ENCODE data around the gene FGFR4. TPM values are rescaled to one million over a fixed set of nuclear protein-coding genes. Genes with fewer than 3 reads are reported as not detected.

The FGFR4 gene
- total and polyA plus RNA-seq, 2 of the 8 experiments (the other 6 are each of a cell fraction or from before 2014, with no cell fraction given), result 61.4 to 88.4 TPM

DNA sequence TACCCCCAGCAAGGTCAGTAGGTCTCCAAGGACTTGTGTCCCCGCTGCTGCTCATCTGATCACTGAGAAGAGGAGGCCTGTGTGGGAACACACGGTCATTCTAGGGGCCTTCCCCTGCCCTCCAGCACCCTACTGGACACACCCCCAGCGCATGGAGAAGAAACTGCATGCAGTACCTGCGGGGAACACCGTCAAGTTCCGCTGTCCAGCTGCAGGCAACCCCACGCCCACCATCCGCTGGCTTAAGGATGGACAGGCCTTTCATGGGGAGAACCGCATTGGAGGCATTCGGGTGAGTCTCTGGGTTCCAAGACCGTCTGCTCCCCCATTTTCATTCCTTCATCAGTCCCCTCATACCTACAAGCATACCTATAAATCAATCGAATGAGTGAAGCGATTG lies 4.1 kb downstream of the FGFR4 start:
- no peak for DNase-seq (ENCODE audit: low read depth in 1 of 2, low spot score in 2 of 2)
- no peak overlapping the region for H3K9ac ChIP-seq (replicated peaks in 1 of 4; ENCODE audit: extremely low read depth in 1 of 4, low read depth in 3 of 4, low read length in 3 of 4)
- ChIA-PET POLR2A (ENCODE audit: partially characterized antibody) (no interaction called here), CTCF (ENCODE audit: partially characterized antibody) (interaction anchor here (11.9 kb wide), 1 partner anchor 19 kb away, joined by 161 read pairs; no protein-coding TSS in a partner anchor)
- no peak for TF ChIP-seq GABPA (IDR thresholded peaks at IDR 0.05; ENCODE audit: borderline replicate concordance, insufficient read depth, low read length)
- TF ChIP-seq SP4 (IDR thresholded peaks at IDR 0.05; ENCODE audit: low read length), result no peak
- no peak for TF ChIP-seq SUZ12 (IDR thresholded peaks at IDR 0.05; ENCODE audit: low read length)
- TF ChIP-seq POU5F1 (IDR thresholded peaks at IDR 0.05; ENCODE audit: low read depth, low read length), result no peak
- no peak for TF ChIP-seq CBX8 (IDR thresholded peaks at IDR 0.05; ENCODE audit: borderline replicate concordance, low read depth, low read length)
- TF ChIP-seq SRF (IDR thresholded peaks at IDR 0.05; ENCODE audit: low read depth, low read length), result no peak
- no peak for TF ChIP-seq ZNF274 (IDR thresholded peaks at IDR 0.05; ENCODE audit: borderline replicate concordance, extremely low read depth, low read length)
- TF ChIP-seq TBP (IDR thresholded peaks at IDR 0.05; ENCODE audit: low read depth, low read length), result no peak
- TF ChIP-seq SIRT6 (IDR thresholded peaks at IDR 0.05; ENCODE audit: low read length), result no peak
- TF ChIP-seq TEAD4 (IDR thresholded peaks at IDR 0.05; ENCODE audit: low read depth, low read length), result no peak
- no peak for TF ChIP-seq CEBPB (IDR thresholded peaks at IDR 0.05; ENCODE audit: low read depth, low read length)
- TF ChIP-seq TAF7 (optimal IDR thresholded peaks at IDR 0.05; ENCODE audit: borderline replicate concordance, low read depth, low read length), result no peak
- no peak for TF ChIP-seq FOSL1 (IDR thresholded peaks at IDR 0.05; ENCODE audit: insufficient read depth, low read depth, low read length)
- H4K20me1 ChIP-seq (replicated peaks in 1 of 2; ENCODE audit: control insufficient read depth in 1 of 2, insufficient read depth in 2 of 2, low read length in 2 of 2), result peaks cover 0 to 12% of the 10 kb centered on the region in 2 experiments
- H2AFZ ChIP-seq (ENCODE audit: low read length), result no peak overlapping the region
- no peak overlapping the region for H3K18ac ChIP-seq (ENCODE audit: extremely low read depth, low read length)
- H3K36me3 ChIP-seq (ENCODE audit: control insufficient read depth in 2 of 4, insufficient read depth in 4 of 4, low read length in 3 of 4), result peaks cover 16 to 28% (median 23%) of the 10 kb centered on the region in 4 experiments; a peak in 7 of 8 replicates
- WGBS, 2 experiments (ENCODE audit: extremely low coverage in 1 of 2, insufficient coverage in 1 of 2, insufficient read length in 1 of 2, insufficient replicate concordance in 2 of 2, low coverage in 1 of 2, low lambda C conversion rate in 2 of 2, missing lambda C conversion rate in 1 of 2), result 90% methylated on average over 13 of the region's 13 CpGs; no CpG with 5 or more reads in 1 of the 2 experiments
- no peak overlapping the region for H4K5ac ChIP-seq (ENCODE audit: insufficient read length, low read depth, low read length)
- no peak overlapping the region for H3K14ac ChIP-seq (ENCODE audit: insufficient read length)
- peaks cover 0 to 8% of the 10 kb centered on the region in 2 experiments; a peak in 1 of 4 replicates for H3K79me2 ChIP-seq (ENCODE audit: control insufficient read depth in 1 of 2, insufficient read depth in 2 of 2, low read length in 2 of 2)
- H4K91ac ChIP-seq (replicated peaks; ENCODE audit: insufficient read length, low read length), result no peak overlapping the region
- H2BK5ac ChIP-seq (ENCODE audit: low read depth, low read length), result no peak overlapping the region
- no peak overlapping the region; the same call in 1 of the 2 replicates for H4K8ac ChIP-seq (ENCODE audit: extremely low read depth, insufficient read depth, low read length)
- no peak overlapping the region for H2BK120ac ChIP-seq (replicated peaks; ENCODE audit: low read depth, low read length)
- no peak overlapping the region for H3K27ac ChIP-seq (ENCODE audit: low read depth, low read length)
- H3K79me1 ChIP-seq (ENCODE audit: low read depth, low read length), result peaks cover 15% of the 10 kb centered on the region
- no peak overlapping the region for H2BK12ac ChIP-seq (ENCODE audit: low read depth, low read length)
- no peak overlapping the region for H2BK15ac ChIP-seq (ENCODE audit: low read length)
- peaks cover 9% of the 10 kb centered on the region for H3K23me2 ChIP-seq (ENCODE audit: low read depth, low read length)
- H2AK5ac ChIP-seq (ENCODE audit: low read depth, low read length), result no peak overlapping the region
- H3K56ac ChIP-seq (replicated peaks; ENCODE audit: insufficient read length, low read depth, low read length), result no peak overlapping the region
- no peak overlapping the region for H3K4ac ChIP-seq (replicated peaks; ENCODE audit: insufficient read length, low read depth, low read length)
- no peak overlapping the region for H2BK20ac ChIP-seq (ENCODE audit: low read length)
- H3K23ac ChIP-seq (ENCODE audit: insufficient read length), result no peak overlapping the region
- no peak overlapping the region for H3K4me2 ChIP-seq (ENCODE audit: insufficient read depth in 1 of 2, low read depth in 2 of 2, low read length in 2 of 2)
- H3K4me1 ChIP-seq (replicated peaks in 1 of 4; ENCODE audit: control insufficient read depth in 3 of 4, insufficient read depth in 4 of 4, low read length in 3 of 4), result peaks cover 0 to 7% (median 4%) of the 10 kb centered on the region in 4 experiments; a peak in 5 of 7 replicates
- H3K9me3 ChIP-seq (ENCODE audit: insufficient read depth in 2 of 2, low read depth in 1 of 2, low read length in 1 of 2), result no peaks in the 10 kb centered on the region
- FAIRE-seq, result no peak
- H3K27me3 ChIP-seq (replicated peaks in 1 of 4; ENCODE audit: control insufficient read depth in 3 of 4, extremely low read depth in 1 of 4, insufficient read depth in 3 of 4, low read length in 3 of 4), result no peaks in the 10 kb centered on the region; a peak in 1 of 7 replicates
- H3K4me3 ChIP-seq (ENCODE audit: extremely low read depth in 1 of 4, insufficient read depth in 2 of 4, low read depth in 3 of 4, low read length in 4 of 4), result no peak overlapping the region
